Right lobe of liver (tissue), 6 donors: ENCODE data around the gene HOXA10. TPM values are rescaled to one million over a fixed set of nuclear protein-coding genes. Genes with fewer than 3 reads are reported as not detected.

ENCODE experiments used
- ATAC-seq, 4 donors: fragments of 200-7000 bp; cut with Tn5 transposase; one replicate each; pipeline ENCODE4 v1.9.1; 2020; ENCODE audit warnings: mild to moderate bottlenecking in 4 of 4, moderate library complexity in 4 of 4
- DNase-seq, 3 donors: peaks; one replicate each; pipeline ENCODE4 v3.0.0-alpha.2; 2020
- H3K27ac ChIP-seq, 3 donors: fragments of 200-600 bp; one replicate each; pipeline ENCODE4 v1.8.0; 2022
- H3K27me3 ChIP-seq, 2 donors: fragments of 200-600 bp; one replicate each; pipeline ENCODE4 v1.8.0; 2022
- H3K36me3 ChIP-seq, 4 donors: fragments of 200-600 bp; sonication (generic) in 1 of 4; one replicate each; pipeline versions ENCODE4 v1.5.1 to v1.8.0; 2017 to 2022; ENCODE audit warnings: control low read depth in 1 of 4
- H3K4me1 ChIP-seq, 4 donors: fragments of 200-600 bp; sonication (generic) in 1 of 4; one replicate each; pipeline versions ENCODE4 v1.5.1 to v1.8.0; 2017 to 2022; ENCODE audit warnings: control low read depth in 1 of 4
- H3K4me3 ChIP-seq, 3 donors: fragments of 200-600 bp; one replicate each; pipeline ENCODE4 v1.8.0; 2022
- H3K9me3 ChIP-seq, 4 donors: fragments of 200-600 bp; sonication (generic) in 1 of 4; one replicate each; pipeline versions ENCODE4 v1.5.1 to v1.8.0; 2017 to 2022; ENCODE audit warnings: control low read depth in 1 of 4
- CTCF ChIP-seq, 4 donors: fragments of 200-600 bp in 3 of 4; fragments of 450-650 bp in 1 of 4; IDR thresholded peaks; one replicate each; pipeline versions ENCODE4 v1.5.1 to v1.8.0; 2016 to 2022; ENCODE audit warnings: antibody characterized with exemption in 4 of 4, mild to moderate bottlenecking in 2 of 4
- POLR2A ChIP-seq: fragments of 450-650 bp; IDR thresholded peaks from one replicate; pipeline ENCODE4 v1.6.1; 2017; ENCODE audit warnings: antibody characterized with exemption, mild to moderate bottlenecking
- WGBS: methylation state at CpG from one replicate; pipeline ENCODE4 v1.1.6; 2018; ENCODE audit warnings: low coverage, low lambda C conversion rate; ENCODE audit not compliant: insufficient coverage; ENCODE audit errors: missing lambda C conversion rate; 5-methylcytosine and 5-hydroxymethylcytosine counted together
- intact Hi-C, 2 donors: fragments of 100-400 bp; cut with DNase I; formaldehyde crosslinking; loops; one replicate each; pipeline versions ENCODE4 v1.11.2 to v1.14.1; 2022
- total RNA-seq, 6 experiments: library from RNA; depleted of rRNA in 2 of 6; stranded (reverse); fragments of >200 nt in 2 of 6; fragmentation: NEBNext Ultra II Directional in 3 of 6; extraction: Animal tissue kit (Norgen Biotek cat#: 25700) in 3 of 6; gene quantifications; one replicate each; pipeline versions ENCODE4 v1.1.0 to v1.2.4, GENCODE V29; 2016 to 2023
- donor health status: DM: no; HTN: yes; CAD: no.
- donor health status: DM: no; HTN: no; CAD: no.
- donor health status: DM: no; HTN: no; CAD: no.
- donor health status: DM: no; HTN: yes; CAD: no.
- donor health status: DM: no; HTN: yes; CAD: no.

Gene HOXA10
- total RNA-seq, 6 experiments from 2014 or later, result not detected

- TF ChIP-seq POLR2A, result no peak
- no peak for TF ChIP-seq CTCF (IDR thresholded peaks at IDR 0.05)
- no peaks in the 10 kb centered on the region for H3K9me3 ChIP-seq
- H3K27me3 ChIP-seq, result peaks cover 43 to 67% of the 10 kb centered on the region in 2 donors
- no peaks in the 10 kb centered on the region for H3K36me3 ChIP-seq
- WGBS, result 9% methylated on average over 17 of the region's 30 CpGs
- intact Hi-C loops, result loop anchor here in 1 of 2 donors (10.0 kb wide), 1 partner anchor 823 kb away; no protein-coding TSS in a partner anchor
- H3K4me1 ChIP-seq, result peaks cover 0 to 25% (median 5%) of the 10 kb centered on the region in 4 donors
- DNase-seq (no peak), ATAC-seq (peak in 2 of 4 donors; percentile 7 to 23)
- no peak overlapping the region for H3K4me3 ChIP-seq
- no peak overlapping the region for H3K27ac ChIP-seq
Observed at GRCh38 chr7:27202018-27202861, 28.1 kb upstream of the HOXA10 start.

- H3K4me1 ChIP-seq, result peaks cover 0 to 25% (median 5%) of the 10 kb centered on the region in 4 donors
- intact Hi-C loops, result loop anchor here in 1 of 2 donors (10.0 kb wide), 1 partner anchor 823 kb away; no protein-coding TSS in a partner anchor
- peaks cover 37 to 65% of the 10 kb centered on the region in 2 donors for H3K27me3 ChIP-seq
- no peaks in the 10 kb centered on the region for H3K36me3 ChIP-seq
- no peak for TF ChIP-seq POLR2A
- H3K9me3 ChIP-seq, result no peaks in the 10 kb centered on the region
- peak in 1 of 3 donors; percentile 21 for DNase-seq
- 3% methylated on average over 3 of the region's 4 CpGs for WGBS
- no peak overlapping the region for H3K4me3 ChIP-seq
- peak in 3 of 4 donors; percentile 9 to 25 (median 14) for ATAC-seq
- no peak overlapping the region for H3K27ac ChIP-seq
Observed at GRCh38 chr7:27201580-27202017, 27.5 kb upstream of the HOXA10 start.

GRCh38 chr7:27200761-27201579, 26.9 kb upstream of the HOXA10 start:
- ATAC-seq, result peak; percentile 24 to 55 (median 47)
- 9% methylated on average over 7 of the region's 14 CpGs for WGBS
- Histone ChIP-seq H3K9me3 (no peaks in the 10 kb centered on the region), H3K4me1 (peaks cover 0 to 25% (median 5%) of the 10 kb centered on the region in 4 donors), H3K27ac (no peak overlapping the region), H3K4me3 (no peak overlapping the region), H3K27me3 (peaks cover 33 to 64% of the 10 kb centered on the region in 2 donors), H3K36me3 (no peaks in the 10 kb centered on the region)
- no peak for TF ChIP-seq CTCF (IDR thresholded peaks at IDR 0.05)
- TF ChIP-seq POLR2A, result no peak
- intact Hi-C loops, result loop anchor here in 1 of 2 donors (10.0 kb wide), 1 partner anchor 824 kb away; no protein-coding TSS in a partner anchor
- DNase-seq, result no peak

- Histone ChIP-seq H3K27ac (no peak within 1 kb of the TSS), H3K9me3 (no peaks in the 10 kb centered on the region), H3K4me3 (no peak within 1 kb of the TSS), H3K36me3 (no peaks in the 10 kb centered on the region), H3K27me3 (peaks cover 29 to 64% of the 10 kb centered on the region in 2 donors), H3K4me1 (peaks cover 0 to 20% (median 5%) of the 10 kb centered on the region in 4 donors)
- TF ChIP-seq CTCF (IDR thresholded peaks at IDR 0.05) (no peak), POLR2A (no peak)
- ATAC-seq (peak in 2 of 4 donors; percentile 35 to 44), DNase-seq (no peak)
- 3% methylated on average over 5 of the region's 99 CpGs for WGBS
- intact Hi-C loops, result loop anchor here in 1 of 2 donors (10.0 kb wide), 1 partner anchor 825 kb away; no protein-coding TSS in a partner anchor
Observed at GRCh38 chr7:27199849-27200760, 26.0 kb upstream of the HOXA10 start, which contains the start of gene HOXA13. Gene HOXA13, minus strand, starts transcription at chr7:27200091. Its CDS starts 14 bp downstream, at chr7:27200077.
